ENCODE results near the gene RBMS3.
"Not testable (repeated sequence)": the region's sequence is repeated elsewhere in the genome, so short reads cannot be mapped to it uniquely, and the experiment has no call there.

Gene RBMS3

GRCh38 chr3:30042916-30043555 lies 762.2 kb downstream of the RBMS3 start:
- no peak for DNase-seq

DNA sequence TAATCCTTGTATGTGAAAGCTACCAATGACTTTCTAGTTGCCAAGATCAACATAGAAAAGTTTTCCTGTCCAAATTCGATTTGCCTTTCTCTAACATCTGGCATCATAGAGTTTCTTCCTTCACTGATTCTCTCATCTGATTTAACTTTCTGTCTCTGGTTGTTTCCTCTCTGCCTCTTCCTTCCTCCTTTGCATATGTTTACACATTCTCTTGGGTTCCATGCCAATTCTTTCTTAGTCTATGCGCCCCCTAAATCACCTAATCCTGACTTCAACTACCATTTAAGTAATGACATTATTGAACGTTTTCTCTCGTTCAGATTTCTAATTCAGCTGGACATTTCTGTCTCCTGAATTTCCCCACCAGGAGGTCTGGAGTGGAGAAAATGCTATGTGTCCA lies 763.6 kb downstream of the RBMS3 start:
- no peak for DNase-seq

- no peak for DNase-seq
These were observed 767.6 kb downstream of the RBMS3 start for GRCh38 chr3:30048431-30048830.

DNA sequence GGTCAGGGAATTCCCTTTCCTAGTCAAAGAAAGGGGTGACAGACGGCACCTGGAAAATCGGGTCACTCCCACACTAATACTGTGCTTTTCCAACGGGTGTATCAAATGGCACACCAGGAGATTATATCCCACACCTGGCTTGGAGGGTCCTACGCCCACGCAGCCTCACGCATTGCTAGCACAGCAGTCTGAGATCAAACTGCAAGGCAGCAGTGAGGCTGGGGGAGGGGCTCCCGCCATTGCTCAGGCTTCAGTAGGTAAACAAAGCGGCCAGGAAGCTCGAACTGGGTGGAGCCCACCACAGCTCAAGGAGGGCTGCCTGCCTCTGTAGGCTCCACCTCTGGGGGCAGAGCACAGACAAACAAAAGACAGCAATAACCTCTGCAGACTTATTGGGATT lies 769.2 kb downstream of the RBMS3 start:
- not testable (repeated sequence) for DNase-seq

DNA sequence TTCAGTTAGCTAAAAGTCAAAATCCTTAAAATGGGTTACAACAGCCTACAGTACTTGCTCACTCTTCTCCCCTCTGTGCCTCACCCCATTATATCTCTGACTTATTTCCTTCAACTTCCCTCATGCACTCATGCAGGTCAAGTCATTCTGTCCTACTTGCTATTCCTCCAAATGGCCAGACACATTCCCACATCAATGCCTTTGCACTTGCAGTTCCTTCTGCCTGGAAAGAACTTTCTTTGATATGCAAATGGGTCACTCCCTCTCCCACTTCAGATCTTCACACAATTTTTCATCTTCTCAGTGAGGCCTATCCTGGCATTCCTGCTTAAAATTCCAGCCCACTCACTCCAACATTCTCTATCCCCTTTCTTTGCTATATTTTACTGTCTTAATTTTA lies 778.4 kb downstream of the RBMS3 start:
- no peak for DNase-seq
